PC-9 (cell line): Measurements from ENCODE around the gene IER5L. TPM values are rescaled to one million over a fixed set of nuclear protein-coding genes. Genes with fewer than 3 reads are reported as not detected.

Experiments used
- BruUV-seq: library from RNA; stranded (reverse); fragments of 400-500 nt; replicated peaks from 2 replicates; lab custom pipeline; 2021; lab: Mats Ljungman, UMichigan
- CTCF ChIA-PET: fragments of 300-600 bp; sonication (Branson Sonifier 250); formaldehyde crosslinking; loops from one replicate; lab custom pipeline; 2022; ENCODE audit warnings: antibody characterized with exemption; lab: Charles Lee
- POLR2A ChIA-PET: fragments of 300-600 bp; sonication (Branson Sonifier 250); formaldehyde crosslinking; loops from one replicate; lab custom pipeline; 2022; ENCODE audit warnings: antibody characterized with exemption; ENCODE audit not compliant: unreplicated experiment; lab: Charles Lee
- DNase-seq, 2 experiments: peaks; one replicate each; pipeline versions ENCODE4 v3.0.0 to v3.0.0-alpha.2; 2015 to 2022; ENCODE audit warnings: mixed read lengths in 1 of 2
- H2AFZ ChIP-seq: fragments of 200-600 bp; sonication (generic); 2 replicates; pipeline ENCODE4 v1.8.1; 2017; ENCODE audit warnings: antibody characterized with exemption
- H3F3A ChIP-seq: fragments of 200-600 bp; sonication (generic); 2 replicates; pipeline ENCODE4 v1.8.1; 2017; ENCODE audit warnings: antibody characterized with exemption, mild to moderate bottlenecking, low read depth; ENCODE audit not compliant: insufficient read depth
- H3K27ac ChIP-seq: fragments of 200-600 bp; sonication (generic); 2 replicates; pipeline ENCODE4 v1.6.1; 2016; ENCODE audit warnings: mixed run types
- H3K27me3 ChIP-seq: fragments of 200-600 bp; sonication (generic); 2 replicates; pipeline ENCODE4 v1.6.1; 2016; ENCODE audit warnings: low read depth, mixed run types; ENCODE audit not compliant: insufficient read depth
- H3K36me3 ChIP-seq: fragments of 200-600 bp; sonication (generic); 2 replicates; pipeline ENCODE4 v1.6.1; 2016; ENCODE audit warnings: low read depth, mixed run types
- H3K4me1 ChIP-seq: fragments of 200-600 bp; sonication (generic); replicated peaks from 2 replicates; pipeline ENCODE4 v1.6.1; 2016; ENCODE audit warnings: mixed run types; ENCODE audit not compliant: insufficient read depth
- H3K4me2 ChIP-seq: fragments of 200-600 bp; sonication (generic); 2 replicates; pipeline ENCODE4 v1.6.1; 2017; ENCODE audit warnings: mixed run types
- H3K4me3 ChIP-seq: fragments of 200-600 bp; sonication (generic); 2 replicates; pipeline ENCODE4 v1.6.1; 2016; ENCODE audit warnings: mixed run types
- H3K79me2 ChIP-seq: fragments of 200-600 bp; sonication (generic); 2 replicates; pipeline ENCODE4 v1.6.1; 2017; ENCODE audit warnings: low read depth, mixed run types
- H3K9me2 ChIP-seq: fragments of 200-600 bp; sonication (generic); 2 replicates; pipeline ENCODE4 v1.8.1; 2017; ENCODE audit warnings: mild to moderate bottlenecking; ENCODE audit not compliant: insufficient read depth
- H3K9me3 ChIP-seq: fragments of 200-600 bp; sonication (generic); 2 replicates; pipeline ENCODE4 v1.8.1; 2016; ENCODE audit warnings: low read depth; ENCODE audit not compliant: insufficient read depth
- H4K20me1 ChIP-seq: fragments of 200-600 bp; sonication (generic); 2 replicates; pipeline ENCODE4 v1.8.1; 2017; ENCODE audit not compliant: insufficient read depth
- EZH2 ChIP-seq: fragments of 200-600 bp; sonication (generic); IDR thresholded peaks from 2 replicates; pipeline ENCODE4 v1.8.0; 2017; ENCODE audit warnings: antibody characterized with exemption, low read depth
- intact Hi-C: fragments of 100-400 bp; cut with micrococcal nuclease; formaldehyde crosslinking; loops from one replicate; pipeline ENCODE4 v1.10.0; 2022; ENCODE audit not compliant: unreplicated experiment
- total RNA-seq: library from RNA; stranded (reverse); gene quantifications from 2 replicates; pipeline ENCODE4 v1.2.3, GENCODE V29; 2021
- TF ChIP-seq, protein P1 (sequence below): fragments of 200-600 bp; sonication (generic); conservative IDR thresholded peaks from 2 replicates; pipeline ENCODE4 v1.6.1; 2017; ENCODE audit warnings: mixed run types, antibody characterized with exemption, mild to moderate bottlenecking, moderate library complexity

The IER5L gene
- total RNA-seq, 1 experiment from 2014 or later: 37.3 TPM

DNA sequence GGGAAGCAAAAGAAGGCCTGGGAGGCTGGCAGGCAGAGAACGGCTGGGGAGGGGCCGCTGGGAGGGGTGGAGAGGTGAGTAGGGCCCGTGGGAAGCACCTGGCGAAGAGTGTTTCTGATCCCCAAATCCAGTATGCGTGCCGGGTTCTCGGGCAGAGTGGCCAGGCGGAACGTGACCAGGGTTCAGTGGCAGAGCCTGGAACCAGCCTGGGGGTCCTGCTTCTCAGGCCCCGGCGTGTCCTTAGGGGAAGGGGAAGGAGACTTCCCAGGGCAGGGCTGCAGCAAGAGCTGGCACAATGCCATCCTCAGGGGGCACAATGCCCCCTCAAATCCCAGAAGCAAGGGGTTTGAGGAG is 25.5 kb upstream of the IER5L start:
- H3K9me3 ChIP-seq: no peaks in the 10 kb centered on the region
- H3K27ac ChIP-seq: no peak overlapping the region
- ChIA-PET CTCF (no interaction called here), POLR2A (no interaction called here)
- H3F3A ChIP-seq: no peaks in the 10 kb centered on the region
- DNase-seq: no peak
- H2AFZ ChIP-seq: 0 out of 2 replicates have a peak overlapping the region, but pooled peaks have one; percentile 87
- peak overlapping the region; percentile 79 for H3K4me2 ChIP-seq
- intact Hi-C loops: no loop called here
- no peaks in the 10 kb centered on the region for H4K20me1 ChIP-seq
- H3K27me3 ChIP-seq: no peaks in the 10 kb centered on the region
- BruUV-seq: no TSS peak
- peak overlapping the region; percentile 90; the same call in 1 of the 2 replicates for H3K4me3 ChIP-seq
- H3K9me2 ChIP-seq: no peaks in the 10 kb centered on the region
- no peaks in the 10 kb centered on the region for H3K36me3 ChIP-seq
- H3K79me2 ChIP-seq: no peaks in the 10 kb centered on the region
- H3K4me1 ChIP-seq: no peaks in the 10 kb centered on the region
- TF ChIP-seq EZH2: no peak
- TF ChIP-seq, protein P1, sequence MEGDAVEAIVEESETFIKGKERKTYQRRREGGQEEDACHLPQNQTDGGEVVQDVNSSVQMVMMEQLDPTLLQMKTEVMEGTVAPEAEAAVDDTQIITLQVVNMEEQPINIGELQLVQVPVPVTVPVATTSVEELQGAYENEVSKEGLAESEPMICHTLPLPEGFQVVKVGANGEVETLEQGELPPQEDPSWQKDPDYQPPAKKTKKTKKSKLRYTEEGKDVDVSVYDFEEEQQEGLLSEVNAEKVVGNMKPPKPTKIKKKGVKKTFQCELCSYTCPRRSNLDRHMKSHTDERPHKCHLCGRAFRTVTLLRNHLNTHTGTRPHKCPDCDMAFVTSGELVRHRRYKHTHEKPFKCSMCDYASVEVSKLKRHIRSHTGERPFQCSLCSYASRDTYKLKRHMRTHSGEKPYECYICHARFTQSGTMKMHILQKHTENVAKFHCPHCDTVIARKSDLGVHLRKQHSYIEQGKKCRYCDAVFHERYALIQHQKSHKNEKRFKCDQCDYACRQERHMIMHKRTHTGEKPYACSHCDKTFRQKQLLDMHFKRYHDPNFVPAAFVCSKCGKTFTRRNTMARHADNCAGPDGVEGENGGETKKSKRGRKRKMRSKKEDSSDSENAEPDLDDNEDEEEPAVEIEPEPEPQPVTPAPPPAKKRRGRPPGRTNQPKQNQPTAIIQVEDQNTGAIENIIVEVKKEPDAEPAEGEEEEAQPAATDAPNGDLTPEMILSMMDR: no peak

DNA sequence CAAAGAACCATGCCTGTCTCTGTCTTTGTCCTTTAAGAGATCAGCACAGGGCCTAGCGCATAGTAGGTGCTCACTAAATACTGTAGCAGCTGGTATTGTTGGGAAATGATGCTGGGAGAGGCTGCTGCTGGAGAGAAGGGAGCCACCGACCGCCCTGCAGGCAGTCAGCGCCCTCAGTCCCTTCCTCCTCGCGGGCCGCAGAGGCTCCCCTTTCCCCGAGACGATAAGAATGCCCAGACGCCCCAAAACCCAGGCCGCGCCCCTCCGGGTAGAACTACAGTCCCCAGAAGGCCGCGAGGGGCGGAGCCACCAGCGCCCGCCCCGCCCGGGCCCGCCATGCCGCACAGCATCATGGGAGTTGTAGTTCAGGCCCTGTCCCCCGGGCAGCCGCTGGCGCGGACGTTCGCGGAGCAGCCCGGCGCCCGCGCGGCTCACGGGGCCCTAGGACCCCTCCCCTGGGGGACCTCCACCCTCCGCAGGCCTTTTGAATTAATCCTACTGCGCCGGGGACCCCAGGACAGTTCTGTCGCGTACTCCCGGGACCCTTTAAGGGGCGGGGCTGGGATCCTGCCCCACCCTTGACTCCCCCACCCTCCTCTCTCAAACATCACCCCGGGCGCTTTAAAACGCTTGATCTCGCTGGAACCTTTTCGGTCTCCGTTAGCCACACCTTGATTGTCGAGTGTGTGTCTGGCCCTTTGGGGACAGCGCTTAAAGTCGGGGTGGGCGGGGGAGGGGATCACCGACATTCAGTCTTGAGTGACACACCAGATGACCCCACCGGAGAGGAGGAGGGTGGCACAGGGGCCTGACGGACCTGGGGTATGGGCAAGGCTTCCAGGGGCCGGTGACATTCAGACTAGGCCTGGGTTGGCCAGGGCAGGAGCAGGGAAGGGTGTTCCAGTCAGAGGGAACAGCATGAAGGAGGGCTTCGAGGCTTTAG is 24.8 kb upstream of the IER5L start:
- no peaks in the 10 kb centered on the region for H3K4me1 ChIP-seq
- intact Hi-C loops: no loop called here
- ChIA-PET POLR2A (no interaction called here), CTCF (no interaction called here)
- no peak for TF ChIP-seq EZH2
- TF ChIP-seq, protein P1: no peak
- no peaks in the 10 kb centered on the region for H3K36me3 ChIP-seq
- no peaks in the 10 kb centered on the region for H3K27me3 ChIP-seq
- H3K79me2 ChIP-seq: no peaks in the 10 kb centered on the region
- H4K20me1 ChIP-seq: no peaks in the 10 kb centered on the region
- peak overlapping the region; percentile 90 for H3K4me3 ChIP-seq
- H3K4me2 ChIP-seq: peak overlapping the region; percentile 79
- peak overlapping the region; percentile 87 for H2AFZ ChIP-seq
- no peaks in the 10 kb centered on the region for H3F3A ChIP-seq
- H3K27ac ChIP-seq: peak overlapping the region; percentile 44; the same call in 1 of the 2 replicates
- no TSS peak for BruUV-seq
- no peaks in the 10 kb centered on the region for H3K9me2 ChIP-seq
- peak; percentile 61 to 93 for DNase-seq
- H3K9me3 ChIP-seq: no peaks in the 10 kb centered on the region

GRCh38 chr9:129201866-129202265 is 23.8 kb upstream of the IER5L start:
- BruUV-seq: no TSS peak
- Histone ChIP-seq H3K36me3 (no peaks in the 10 kb centered on the region), H3F3A (no peaks in the 10 kb centered on the region), H3K4me3 (no peak overlapping the region), H3K79me2 (no peaks in the 10 kb centered on the region), H3K4me1 (no peaks in the 10 kb centered on the region), H2AFZ (no peak overlapping the region), H3K9me3 (no peaks in the 10 kb centered on the region), H3K9me2 (no peaks in the 10 kb centered on the region), H4K20me1 (no peaks in the 10 kb centered on the region), H3K4me2 (no peak overlapping the region), H3K27me3 (no peaks in the 10 kb centered on the region), H3K27ac (no peak overlapping the region)
- DNase-seq: no peak
- ChIA-PET CTCF (no interaction called here), POLR2A (no interaction called here)
- no peak for TF ChIP-seq EZH2
- TF ChIP-seq, protein P1: no peak
- intact Hi-C loops: no loop called here
